Measurements from ENCODE around the gene MEGF10.

MEGF10 gene

GRCh38 chr5:127410959-127411358, 120.4 kb downstream of the MEGF10 start:
- TF ChIP-seq TEAD4 (IDR thresholded peaks at IDR 0.05) (no peak), ZBTB7A (IDR thresholded peaks at IDR 0.05; ENCODE audit: low read depth) (no peak), EP300 (IDR thresholded peaks at IDR 0.05; ENCODE audit: borderline replicate concordance) (no peak), TAF1 (IDR thresholded peaks at IDR 0.05; ENCODE audit: low read depth) (no peak), YY1 (IDR thresholded peaks at IDR 0.05; ENCODE audit: low read depth) (no peak), CREB1 (IDR thresholded peaks at IDR 0.05; ENCODE audit: low read depth) (no peak)
- TF ChIP-seq, protein P1, sequence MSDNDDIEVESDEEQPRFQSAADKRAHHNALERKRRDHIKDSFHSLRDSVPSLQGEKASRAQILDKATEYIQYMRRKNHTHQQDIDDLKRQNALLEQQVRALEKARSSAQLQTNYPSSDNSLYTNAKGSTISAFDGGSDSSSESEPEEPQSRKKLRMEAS (IDR thresholded peaks at IDR 0.05), result no peak

- TF ChIP-seq CEBPB (IDR thresholded peaks at IDR 0.05) (no peak), YY1 (IDR thresholded peaks at IDR 0.05; ENCODE audit: low read depth) (no peak), NFIC (IDR thresholded peaks at IDR 0.05) (no peak), TAF1 (IDR thresholded peaks at IDR 0.05; ENCODE audit: low read depth) (no peak), EGR1 (IDR thresholded peaks at IDR 0.05) (no peak), FOXM1 (IDR thresholded peaks at IDR 0.05; ENCODE audit: borderline replicate concordance, low read depth) (no peak), TEAD4 (IDR thresholded peaks at IDR 0.05) (no peak), TCF12 (IDR thresholded peaks at IDR 0.05; ENCODE audit: low read depth) (no peak), CREB1 (IDR thresholded peaks at IDR 0.05; ENCODE audit: low read depth) (no peak), RAD21 (IDR thresholded peaks at IDR 0.05; ENCODE audit: low read depth) (no peak), ZBTB7A (IDR thresholded peaks at IDR 0.05; ENCODE audit: low read depth) (no peak), EP300 (IDR thresholded peaks at IDR 0.05; ENCODE audit: borderline replicate concordance) (no peak), REST (IDR thresholded peaks at IDR 0.05; ENCODE audit: low read depth) (no peak)
- TF ChIP-seq, protein P2, sequence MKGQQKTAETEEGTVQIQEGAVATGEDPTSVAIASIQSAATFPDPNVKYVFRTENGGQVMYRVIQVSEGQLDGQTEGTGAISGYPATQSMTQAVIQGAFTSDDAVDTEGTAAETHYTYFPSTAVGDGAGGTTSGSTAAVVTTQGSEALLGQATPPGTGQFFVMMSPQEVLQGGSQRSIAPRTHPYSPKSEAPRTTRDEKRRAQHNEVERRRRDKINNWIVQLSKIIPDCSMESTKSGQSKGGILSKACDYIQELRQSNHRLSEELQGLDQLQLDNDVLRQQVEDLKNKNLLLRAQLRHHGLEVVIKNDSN (IDR thresholded peaks at IDR 0.05), result no peak
- TF ChIP-seq, protein P1 (IDR thresholded peaks at IDR 0.05), result no peak
These were observed 120.8 kb downstream of the MEGF10 start for GRCh38 chr5:127411381-127411780.

DNA sequence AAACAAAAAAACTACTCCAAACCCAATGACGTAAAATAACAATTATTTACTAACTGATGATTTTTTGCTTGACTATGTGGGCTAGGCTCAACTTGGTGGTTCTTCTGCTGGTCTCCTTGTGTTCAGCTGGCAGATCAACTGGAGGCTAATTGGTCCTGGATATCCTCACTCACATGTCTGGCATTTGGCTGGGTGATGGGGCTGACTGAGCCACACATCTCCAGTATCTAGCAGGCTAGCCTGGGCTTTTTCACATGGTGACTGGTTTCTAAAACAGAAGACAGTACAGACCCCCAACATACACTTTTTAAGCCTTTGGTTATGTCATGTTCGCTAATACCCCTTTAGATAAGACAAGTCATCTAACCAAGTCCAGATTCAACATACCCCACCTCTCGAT, 122.1 kb downstream of the MEGF10 start:
- no peak for TF ChIP-seq TAF1 (IDR thresholded peaks at IDR 0.05; ENCODE audit: low read depth)
- TF ChIP-seq, protein P1 (IDR thresholded peaks at IDR 0.05), result no peak
- TF ChIP-seq RAD21 (IDR thresholded peaks at IDR 0.05; ENCODE audit: low read depth), result no peak
- TF ChIP-seq TEAD4 (IDR thresholded peaks at IDR 0.05), result no peak
- TF ChIP-seq ZBTB7A (IDR thresholded peaks at IDR 0.05; ENCODE audit: low read depth), result no peak
- TF ChIP-seq, protein P2 (IDR thresholded peaks at IDR 0.05), result no peak
- TF ChIP-seq CEBPB (IDR thresholded peaks at IDR 0.05), result no peak
- TF ChIP-seq FOXM1 (IDR thresholded peaks at IDR 0.05; ENCODE audit: borderline replicate concordance, low read depth), result no peak
- no peak for TF ChIP-seq REST (IDR thresholded peaks at IDR 0.05; ENCODE audit: low read depth)
- TF ChIP-seq NFIC (IDR thresholded peaks at IDR 0.05), result no peak
- TF ChIP-seq CREB1 (IDR thresholded peaks at IDR 0.05; ENCODE audit: low read depth), result no peak
- no peak for TF ChIP-seq YY1 (IDR thresholded peaks at IDR 0.05; ENCODE audit: low read depth)
- no peak for TF ChIP-seq EP300 (IDR thresholded peaks at IDR 0.05; ENCODE audit: borderline replicate concordance)
- TF ChIP-seq TCF12 (IDR thresholded peaks at IDR 0.05; ENCODE audit: low read depth), result no peak
- no peak for TF ChIP-seq EGR1 (IDR thresholded peaks at IDR 0.05)

DNA sequence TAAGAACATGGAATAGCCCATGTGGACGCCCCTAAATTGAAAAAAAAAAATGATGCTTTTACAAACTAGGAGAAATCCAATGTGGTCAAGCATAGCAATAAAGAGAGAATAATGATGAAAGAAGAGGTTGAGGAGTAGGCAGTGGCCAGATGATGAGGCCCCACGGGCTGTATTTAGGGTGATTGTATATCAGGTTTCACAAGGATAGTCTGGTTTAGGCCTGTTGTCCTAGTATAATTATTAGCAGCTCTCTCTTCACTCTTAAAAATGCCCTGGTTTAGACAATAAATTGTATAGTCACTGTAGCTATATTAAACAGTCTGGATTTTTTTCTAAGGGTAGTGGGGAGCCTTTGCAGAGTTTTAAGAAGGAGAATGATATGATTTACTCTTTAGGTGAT, 124.4 kb downstream of the MEGF10 start:
- TF ChIP-seq ZBTB7A (IDR thresholded peaks at IDR 0.05; ENCODE audit: low read depth), result no peak
- no peak for TF ChIP-seq YY1 (IDR thresholded peaks at IDR 0.05; ENCODE audit: low read depth)
- TF ChIP-seq RAD21 (IDR thresholded peaks at IDR 0.05; ENCODE audit: low read depth), result no peak
- no peak for TF ChIP-seq NFIC (IDR thresholded peaks at IDR 0.05)

DNA sequence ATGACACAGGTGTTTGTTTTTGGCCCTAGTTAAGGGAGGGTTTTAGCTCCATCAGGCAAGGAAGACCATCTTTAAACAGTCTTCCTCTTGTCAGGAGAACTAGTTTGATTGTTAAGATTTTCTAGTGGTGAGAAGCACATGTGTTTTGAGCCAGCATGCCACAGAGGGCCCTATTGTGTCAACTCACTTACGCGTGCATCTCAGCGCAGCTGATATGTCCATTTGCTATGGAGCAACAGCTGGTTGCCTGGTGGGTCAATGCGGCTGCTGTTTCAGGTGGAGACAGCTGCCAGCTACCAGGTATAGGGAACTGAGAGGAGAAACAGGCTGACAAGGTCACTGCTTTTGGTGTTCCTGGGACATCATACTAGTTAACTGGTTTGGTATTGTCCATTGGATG, 126.3 kb downstream of the MEGF10 start:
- TF ChIP-seq TCF12 (IDR thresholded peaks at IDR 0.05; ENCODE audit: low read depth) (no peak), EP300 (IDR thresholded peaks at IDR 0.05; ENCODE audit: borderline replicate concordance) (no peak), YY1 (IDR thresholded peaks at IDR 0.05; ENCODE audit: low read depth) (no peak), REST (IDR thresholded peaks at IDR 0.05; ENCODE audit: low read depth) (no peak), TAF1 (IDR thresholded peaks at IDR 0.05; ENCODE audit: low read depth) (no peak), FOXM1 (IDR thresholded peaks at IDR 0.05; ENCODE audit: borderline replicate concordance, low read depth) (no peak), TEAD4 (IDR thresholded peaks at IDR 0.05) (no peak), CEBPB (IDR thresholded peaks at IDR 0.05) (no peak), EGR1 (IDR thresholded peaks at IDR 0.05) (no peak), ZBTB7A (IDR thresholded peaks at IDR 0.05; ENCODE audit: low read depth) (no peak), CREB1 (IDR thresholded peaks at IDR 0.05; ENCODE audit: low read depth) (no peak), RAD21 (IDR thresholded peaks at IDR 0.05; ENCODE audit: low read depth) (no peak)
- TF ChIP-seq, protein P2 (IDR thresholded peaks at IDR 0.05), result no peak
- TF ChIP-seq, protein P1 (IDR thresholded peaks at IDR 0.05), result no peak
